GM21381 (cell line): ENCODE results near the gene FKBP15.
A peak's percentile ranks its signal among the peaks of the same experiment; 100 is the strongest.
"Not testable (repeated sequence)": the region's sequence is repeated elsewhere in the genome, so short reads cannot be mapped to it uniquely, and the experiment has no call there.

ENCODE experiments used
- ATAC-seq: cut with Tn5 transposase; IDR thresholded peaks from one replicate; pipeline ENCODE4 v1.9.1; 2021; ENCODE audit warnings: mild to moderate bottlenecking, moderate library complexity; ENCODE audit not compliant: unreplicated experiment

The FKBP15 gene

DNA sequence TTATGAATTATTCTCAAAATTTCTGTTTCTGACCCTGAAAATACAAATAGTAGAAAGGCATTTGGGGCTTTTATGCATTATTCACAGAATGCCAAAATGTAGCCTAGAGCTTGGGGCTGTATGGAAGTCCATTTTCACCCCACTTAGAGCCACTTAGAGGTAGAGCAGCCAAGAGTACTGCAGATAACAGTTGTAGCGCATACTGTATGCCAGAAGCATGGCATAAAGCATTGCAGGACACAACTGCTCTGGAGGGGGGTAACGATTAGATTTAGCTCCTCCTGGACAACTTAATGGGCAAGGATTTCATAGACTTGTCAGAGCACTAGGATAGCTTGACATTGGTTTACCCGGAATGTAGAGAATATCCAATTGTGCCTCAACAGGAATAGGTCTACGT, 15.9 kb upstream of the FKBP15 start:
- ATAC-seq = no peak

DNA sequence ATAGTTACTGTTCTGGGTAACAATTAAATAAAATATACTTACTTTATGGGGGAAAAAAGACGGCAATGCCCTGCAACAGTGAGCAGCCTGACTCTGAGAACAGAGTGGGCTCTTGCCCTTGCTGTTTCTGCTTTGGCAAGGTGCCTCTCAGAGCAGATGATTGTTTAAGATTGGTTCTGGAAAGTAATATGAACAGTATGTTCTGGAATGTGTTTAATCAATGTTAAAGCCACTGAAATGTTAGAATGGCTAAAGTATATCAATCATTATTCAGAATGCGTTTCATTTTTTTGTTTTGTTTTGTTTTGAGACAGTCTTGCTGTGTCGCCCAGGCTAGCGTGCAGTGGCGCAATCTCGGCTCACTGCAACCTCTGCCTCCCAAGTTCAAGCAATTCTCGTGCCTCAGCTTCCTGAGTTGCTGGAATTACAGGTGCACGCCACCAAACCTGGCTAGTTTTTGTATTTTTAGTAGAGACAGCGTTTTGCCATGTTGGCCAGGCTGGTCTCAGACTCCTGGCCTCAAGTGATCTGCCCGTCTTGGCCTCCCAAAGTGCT, 14.7 kb upstream of the FKBP15 start:
- ATAC-seq = not testable (repeated sequence)

DNA sequence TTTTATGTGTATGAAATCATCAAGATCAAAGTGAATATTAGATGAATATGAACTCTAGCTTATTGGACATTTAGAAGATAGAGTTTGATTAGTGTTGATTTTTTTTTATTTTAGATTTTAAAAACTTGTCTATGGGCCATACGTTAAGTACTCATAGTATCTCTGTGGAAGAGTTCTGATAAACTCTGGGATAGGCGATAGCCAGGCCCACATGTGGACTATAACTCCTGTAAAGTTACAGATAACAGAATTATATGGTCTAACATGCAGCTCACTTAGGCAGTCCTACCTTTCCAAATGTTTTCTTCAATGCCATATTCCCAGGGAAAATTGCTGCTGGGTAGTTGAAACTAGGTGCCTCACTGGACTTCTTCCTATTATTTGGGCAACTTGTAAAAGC, 10.6 kb upstream of the FKBP15 start:
- ATAC-seq = no peak

DNA sequence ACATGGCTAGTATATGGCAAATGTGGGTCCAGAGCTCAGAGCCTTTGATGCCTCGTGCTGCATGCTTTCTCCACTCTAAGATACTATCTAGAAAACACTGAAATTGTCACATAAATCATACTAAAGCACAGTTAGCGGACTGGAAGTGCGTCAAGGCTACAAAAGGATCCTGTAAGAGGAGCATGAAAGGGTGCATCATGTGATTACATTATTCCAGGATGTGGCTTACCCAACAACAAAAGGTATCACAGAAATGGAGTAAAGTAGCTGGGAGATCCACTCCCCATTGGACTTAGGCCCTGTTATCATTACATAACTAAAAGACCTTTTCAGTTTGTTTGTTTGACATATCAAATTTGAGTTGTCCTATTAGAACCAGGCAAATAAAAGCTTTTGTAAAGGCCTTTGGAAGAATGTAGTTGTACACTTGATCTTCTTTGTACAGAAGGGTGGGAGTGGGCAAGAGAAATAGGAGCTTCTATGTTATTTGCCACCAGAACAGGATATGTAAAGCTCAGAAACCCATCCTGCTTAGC, 7.1 kb upstream of the FKBP15 start:
- ATAC-seq = no peak

DNA sequence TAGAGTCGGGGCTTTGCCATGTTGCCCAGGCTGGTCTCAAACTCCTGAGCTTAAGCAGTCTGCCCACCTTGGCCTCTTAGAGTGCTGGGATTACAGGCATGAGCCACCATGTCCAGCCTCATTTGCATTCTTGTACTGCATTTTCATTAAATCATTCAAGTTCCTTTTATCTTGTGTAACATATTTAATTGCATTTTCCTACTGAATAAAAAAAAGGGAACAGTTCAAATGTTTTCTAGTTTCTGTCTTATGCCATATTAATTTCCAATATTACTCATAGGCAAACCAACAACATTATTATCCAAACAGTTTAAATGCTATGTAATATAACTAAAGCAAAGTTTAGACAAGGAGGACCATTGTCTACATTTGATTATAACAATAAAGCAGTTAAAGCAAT, 6.4 kb upstream of the FKBP15 start:
- no peak for ATAC-seq

DNA sequence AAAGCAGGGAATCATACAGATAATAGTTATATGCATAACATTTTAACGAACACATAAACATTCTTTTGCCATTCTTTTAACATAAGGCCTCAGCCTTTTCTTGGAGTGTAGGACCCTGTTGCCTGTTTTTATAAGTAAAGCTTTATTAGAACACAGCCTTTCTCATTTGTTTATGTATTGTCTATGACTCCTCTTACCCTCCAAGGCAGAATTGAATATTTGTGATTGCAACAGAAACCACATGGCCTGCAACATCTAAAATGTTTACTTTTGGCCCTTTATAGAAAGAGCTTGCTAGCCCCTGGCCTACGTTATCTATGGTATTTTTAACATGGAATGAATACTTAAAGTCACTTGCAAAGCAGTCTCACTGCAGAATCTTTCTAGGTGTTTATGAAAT, 2.9 kb upstream of the FKBP15 start:
- no peak for ATAC-seq

DNA sequence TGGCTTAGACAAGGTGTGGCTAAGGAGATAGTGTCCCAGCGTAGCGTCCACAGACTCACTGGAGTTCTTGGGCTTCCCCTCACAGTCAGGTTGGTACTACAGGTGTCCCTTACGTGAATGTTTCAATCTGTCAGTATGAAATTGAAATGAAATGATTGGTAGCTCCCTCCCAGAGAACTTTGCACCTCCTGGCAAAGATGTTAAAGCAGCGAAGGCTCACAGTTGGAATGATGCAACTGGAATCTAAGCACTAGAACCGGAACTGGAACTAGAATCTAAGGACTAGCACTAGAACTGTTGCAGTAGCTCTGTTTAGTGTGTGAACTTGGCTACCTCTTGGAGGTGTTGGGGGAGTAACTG, 1.4 kb upstream of the FKBP15 start:
- no peak for ATAC-seq

DNA sequence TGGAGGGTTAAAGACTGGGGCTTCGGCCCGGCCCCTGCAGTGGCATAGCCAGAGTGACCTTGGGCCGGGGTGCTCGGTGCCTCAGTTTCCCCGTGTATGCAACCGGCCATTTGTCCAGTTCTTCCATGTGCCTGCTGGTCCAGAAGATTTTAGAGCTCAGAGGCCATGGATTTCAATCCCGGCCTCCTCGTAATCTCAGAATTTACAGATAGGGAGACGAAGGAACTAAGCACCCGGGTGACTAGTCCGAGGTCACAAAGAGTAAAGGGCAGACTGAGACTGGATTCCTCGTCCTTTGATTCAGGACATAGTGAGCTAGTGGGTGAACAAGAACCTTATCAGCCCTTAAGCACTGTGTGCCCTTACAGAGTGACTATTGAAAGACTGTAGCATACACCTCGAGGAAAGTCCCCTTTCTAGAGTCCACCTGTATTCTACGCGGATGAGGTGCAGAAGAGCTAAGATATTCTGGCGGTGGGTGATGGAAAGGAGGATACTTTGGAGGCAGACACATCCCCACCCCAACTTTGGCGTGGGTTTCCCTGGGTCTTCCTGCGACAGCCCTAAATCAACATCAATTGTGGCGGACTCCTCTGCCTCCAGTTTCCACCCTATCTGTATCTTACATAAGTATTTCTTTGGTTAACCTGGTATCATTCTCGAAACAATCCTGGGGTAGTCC, 864 bp upstream of the FKBP15 start:
- ATAC-seq = no peak

DNA sequence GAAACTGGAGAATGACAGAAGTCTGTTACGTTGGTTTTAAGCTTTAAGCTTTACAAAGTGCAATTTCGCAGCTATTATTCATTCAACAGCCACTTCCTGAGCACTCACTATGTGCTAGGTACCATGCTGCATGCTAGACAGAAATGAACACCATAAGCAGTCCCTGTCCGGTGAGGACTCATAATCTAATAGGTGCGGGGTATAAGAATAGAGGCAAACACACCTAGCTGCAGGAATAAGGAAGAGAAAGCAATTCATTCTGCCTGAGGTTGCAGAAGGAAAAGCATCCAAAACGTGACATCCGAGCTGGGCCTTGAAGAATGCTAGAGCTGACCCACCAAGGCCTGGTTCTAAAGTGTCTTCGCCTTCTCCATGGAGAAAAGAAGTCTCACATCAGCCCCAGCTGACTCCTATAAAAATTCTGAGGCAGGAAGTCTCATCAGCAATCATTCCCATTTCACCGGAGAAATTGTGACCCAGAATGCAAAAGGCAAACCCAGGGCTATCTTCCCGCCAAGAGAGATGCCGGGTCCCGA, 542 bp downstream of the FKBP15 start:
- ATAC-seq = no peak

DNA sequence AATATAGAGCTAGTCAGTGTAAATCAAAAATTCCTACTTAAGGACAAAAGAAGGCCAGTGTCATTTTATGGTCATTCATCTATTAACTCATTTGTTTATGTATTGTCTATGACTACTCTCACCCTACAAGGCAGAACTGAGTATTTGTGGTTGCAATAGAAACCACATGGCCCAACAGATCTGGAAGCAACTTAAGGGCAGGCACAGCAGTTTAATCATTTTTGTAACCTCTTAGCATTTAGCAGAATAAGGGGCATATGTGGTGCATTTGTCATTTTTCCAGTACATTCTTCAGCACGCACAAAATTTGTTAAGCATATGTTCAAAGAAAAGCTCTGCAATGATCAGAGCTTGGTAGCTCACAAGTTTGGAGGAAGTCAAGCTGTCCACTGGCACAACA, 1.1 kb downstream of the FKBP15 start:
- peak; percentile 49 for ATAC-seq

DNA sequence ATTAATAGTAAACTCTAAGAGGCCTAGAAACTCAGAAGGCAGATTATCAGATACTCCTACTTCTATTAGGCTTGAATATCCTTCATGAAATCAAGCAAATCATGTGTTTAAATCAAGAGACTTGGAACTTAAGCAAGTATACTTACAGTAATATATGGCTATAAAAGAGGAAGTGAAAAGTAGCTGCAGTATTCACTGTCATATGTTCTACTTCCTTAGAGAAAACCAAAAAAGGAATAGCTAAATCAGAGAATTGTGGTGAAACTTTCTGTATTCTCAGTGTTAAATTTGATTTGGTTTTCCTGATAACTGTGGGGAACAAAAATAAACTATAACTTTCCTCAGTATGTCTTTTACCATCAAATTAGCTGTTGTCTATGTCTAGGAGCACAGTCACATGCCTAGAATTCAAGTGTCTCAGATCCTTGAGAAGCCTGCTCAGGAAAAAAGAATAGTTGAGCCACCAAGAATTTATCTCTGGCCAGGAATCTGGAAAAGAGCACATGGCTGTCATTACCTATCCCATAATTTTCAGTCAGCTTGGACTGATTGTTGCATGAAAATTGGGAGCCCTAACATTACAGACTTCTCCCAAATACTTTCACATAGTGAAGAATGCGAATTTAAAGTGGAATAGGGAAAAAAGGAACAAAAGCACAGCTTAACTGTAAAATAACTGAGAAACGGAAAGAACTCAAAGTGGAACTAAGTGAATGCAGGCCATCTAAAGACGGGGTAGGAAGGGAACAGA, 1.7 kb downstream of the FKBP15 start:
- peak; percentile 38 for ATAC-seq

DNA sequence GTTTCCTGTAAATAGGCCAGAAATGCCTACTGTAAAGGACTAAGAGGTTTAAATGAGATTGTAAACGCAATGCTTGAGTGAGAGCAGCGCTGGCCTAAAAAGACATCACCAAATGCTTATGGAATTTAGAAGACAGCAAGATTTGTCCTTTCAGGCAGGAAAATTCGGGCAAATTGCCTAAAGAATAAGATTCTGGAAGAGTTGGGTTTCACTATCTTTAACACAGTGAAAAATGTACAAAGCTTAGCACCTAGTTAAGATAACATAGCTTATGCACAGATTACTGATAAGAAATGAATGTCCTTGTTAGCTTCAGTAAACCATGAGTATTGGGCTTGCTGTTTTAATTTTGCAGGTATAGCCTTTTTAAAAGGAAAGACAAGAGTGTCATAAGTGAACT, 4.7 kb downstream of the FKBP15 start:
- ATAC-seq = no peak

DNA sequence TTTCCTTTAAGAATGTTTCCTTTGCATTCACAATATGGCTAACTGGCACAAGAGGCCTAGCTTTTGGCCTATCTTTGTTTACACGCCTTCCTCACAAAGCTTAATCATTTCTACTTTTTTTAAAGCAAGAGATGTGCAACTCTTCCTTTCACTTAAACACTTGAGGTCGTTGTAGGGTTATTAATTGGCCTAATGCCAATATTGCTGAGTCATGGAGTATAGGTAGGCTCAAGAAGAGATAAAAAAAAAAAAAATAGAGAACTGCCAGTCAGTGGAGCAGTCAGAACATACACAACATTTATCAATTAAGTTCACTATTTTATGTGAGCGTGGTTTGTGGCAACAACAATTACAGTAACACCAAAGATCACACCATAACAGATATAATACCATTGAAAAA, 5.9 kb downstream of the FKBP15 start:
- no peak for ATAC-seq

DNA sequence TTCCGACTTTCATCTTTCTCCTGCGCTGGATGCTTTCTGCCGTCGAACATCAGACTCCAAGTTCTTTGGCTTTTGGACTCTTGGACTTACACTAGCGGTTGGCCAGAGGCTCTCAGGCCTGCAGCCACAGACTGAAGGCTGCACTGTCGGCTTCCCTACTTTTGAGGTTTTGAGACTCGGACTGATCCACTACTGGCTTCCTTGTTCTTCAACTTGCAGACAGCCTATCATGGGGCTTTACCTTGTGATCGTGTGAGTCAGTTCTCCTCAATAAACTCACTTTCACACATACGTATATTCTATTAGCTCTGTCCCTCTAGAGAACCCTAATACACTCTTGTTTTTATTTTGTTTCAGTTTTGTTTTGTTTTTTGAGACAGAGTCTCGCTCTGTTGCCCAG, 10.3 kb downstream of the FKBP15 start:
- ATAC-seq = no peak

DNA sequence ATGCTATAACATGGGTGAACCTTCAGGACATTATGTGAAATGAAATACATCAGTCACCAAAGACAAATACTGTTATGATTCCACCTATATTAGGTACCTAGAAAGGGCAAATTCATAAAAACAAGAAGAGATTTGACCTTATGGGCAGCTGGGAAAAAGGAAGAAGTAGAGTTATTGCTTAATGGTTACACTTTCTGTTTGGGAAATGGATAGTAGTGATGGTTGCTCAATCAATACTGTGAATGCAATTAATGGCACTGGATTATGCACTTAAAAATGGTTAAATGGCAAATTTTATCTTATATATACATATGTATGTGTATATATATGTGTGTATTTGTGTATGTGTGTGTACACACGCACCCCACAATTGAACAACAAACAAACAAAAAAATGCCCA, 15.2 kb downstream of the FKBP15 start:
- no peak for ATAC-seq

DNA sequence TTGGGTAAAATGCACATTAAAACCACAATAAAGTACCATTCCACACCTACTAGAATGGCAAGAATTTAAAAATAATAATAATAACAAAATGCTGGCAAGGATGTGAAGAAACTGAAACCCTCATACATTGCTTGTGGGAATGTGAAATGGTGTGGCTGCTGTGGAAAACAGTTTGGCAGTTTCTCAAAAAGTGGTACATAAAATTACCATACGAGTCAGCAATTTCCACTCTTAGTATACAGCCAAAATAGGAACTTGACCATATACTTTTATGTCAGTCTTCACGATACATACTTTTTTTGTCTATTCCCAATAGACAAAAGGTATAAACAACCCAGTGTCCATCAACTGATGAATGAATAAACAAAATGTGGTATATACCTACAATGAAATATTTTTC, 15.6 kb downstream of the FKBP15 start:
- no peak for ATAC-seq

DNA sequence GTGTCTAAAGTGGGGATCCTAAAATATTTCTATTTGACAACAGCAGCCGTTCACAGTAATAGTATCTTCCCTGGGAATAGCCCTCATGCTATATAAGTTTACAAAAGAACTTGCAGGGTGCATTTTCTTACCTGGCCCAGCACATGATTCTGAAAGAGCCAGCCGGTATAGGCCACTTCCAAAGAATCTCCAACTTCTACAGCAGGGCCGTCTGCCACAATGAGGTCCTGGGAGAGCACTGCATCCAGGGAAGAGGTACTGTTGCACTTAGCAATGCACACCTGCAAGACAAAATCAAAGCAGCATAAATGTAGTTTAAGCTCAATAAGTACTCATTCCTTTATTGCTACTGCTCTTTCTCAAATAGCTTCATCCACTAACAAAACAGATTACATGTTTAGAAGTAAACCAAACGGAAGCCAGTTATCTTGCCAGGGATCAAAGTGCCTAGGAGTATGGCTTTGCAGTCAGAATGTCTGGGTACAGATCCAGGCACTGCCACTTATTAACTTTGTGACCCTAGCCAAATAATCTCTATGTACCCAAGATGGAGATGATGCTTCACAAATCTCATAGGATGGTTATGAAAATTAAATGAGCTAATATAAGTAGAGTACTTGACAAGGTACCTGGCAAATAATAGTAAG, 21.3 kb downstream of the FKBP15 start:
- no peak for ATAC-seq

DNA sequence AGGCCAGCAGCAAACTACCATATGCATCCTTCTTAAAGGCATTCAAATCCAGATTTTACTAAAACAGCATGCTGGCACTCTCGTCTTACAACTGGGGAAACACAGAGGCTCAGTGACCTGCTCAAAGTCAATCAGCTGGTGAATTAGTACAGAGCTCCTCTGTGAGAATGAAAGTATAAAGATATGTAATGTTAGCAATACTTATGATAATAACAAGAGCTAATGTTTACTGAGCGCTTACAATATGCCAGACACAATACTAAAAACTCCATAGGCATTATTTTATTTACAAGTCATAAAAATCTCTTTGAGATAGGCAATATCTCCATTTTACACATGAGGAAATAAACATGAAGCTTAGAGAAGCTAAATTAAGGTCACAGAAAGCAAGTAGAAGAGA, 28.6 kb downstream of the FKBP15 start:
- ATAC-seq = no peak

DNA sequence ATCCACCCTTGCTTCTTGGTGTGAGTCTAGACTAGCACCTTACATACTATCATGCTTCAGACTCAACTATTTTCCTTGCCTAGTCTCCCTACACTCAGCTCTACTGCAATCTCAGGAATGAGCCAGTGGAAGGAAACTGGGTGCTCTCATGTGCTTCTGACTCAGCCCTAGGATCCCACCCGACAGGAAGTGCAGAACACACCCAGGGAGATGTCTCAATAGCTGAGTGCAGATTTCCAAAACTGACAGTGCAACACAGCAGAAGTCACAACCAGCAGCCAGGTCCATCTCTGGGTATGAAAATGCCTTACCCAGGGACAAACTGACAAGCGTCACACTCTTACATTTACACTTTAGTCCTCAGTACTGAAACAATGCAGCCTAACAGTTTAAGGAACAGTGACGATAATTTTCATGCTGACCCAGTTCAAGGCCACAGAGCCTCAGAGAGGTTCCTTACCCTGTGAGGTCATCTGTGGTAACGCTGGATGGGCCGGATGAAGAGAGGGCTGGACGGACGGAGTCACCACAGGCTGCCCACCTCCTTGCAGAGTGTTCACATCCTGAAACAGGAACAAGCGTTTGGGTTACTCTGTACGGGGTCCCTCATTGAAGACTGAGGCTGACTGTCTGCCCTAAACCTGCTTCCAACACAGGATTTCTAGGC, 33.0 kb downstream of the FKBP15 start:
- no peak for ATAC-seq

DNA sequence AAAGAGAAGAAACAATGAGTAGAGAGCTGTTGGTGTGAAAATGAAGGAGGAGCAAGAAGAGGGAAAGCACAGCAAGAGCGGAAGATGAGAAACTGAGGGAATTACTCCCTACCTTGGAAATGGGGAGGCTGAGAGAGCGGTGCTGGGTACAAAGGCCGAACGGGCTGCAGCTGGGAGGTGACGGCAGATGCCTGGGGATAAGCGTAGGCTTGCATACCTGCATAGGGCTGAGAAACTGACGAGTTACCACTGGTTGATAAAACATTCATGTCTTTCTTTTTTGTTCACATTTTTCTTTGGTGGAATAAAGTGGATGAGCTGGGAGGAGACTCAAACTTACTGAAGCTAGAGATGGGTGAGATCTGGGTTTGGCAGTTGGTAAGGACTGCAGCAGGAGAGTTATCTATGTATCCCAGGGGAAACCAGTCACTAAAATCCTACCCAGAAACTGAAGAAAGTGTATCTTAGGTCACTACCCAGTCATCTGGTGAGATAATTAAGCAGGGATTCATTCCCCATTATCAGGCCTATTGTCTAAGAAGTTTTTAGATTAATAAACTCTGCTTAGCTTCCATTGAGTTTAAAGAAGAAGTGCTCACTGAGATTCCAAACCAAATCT, 34.8 kb downstream of the FKBP15 start:
- ATAC-seq = no peak

DNA sequence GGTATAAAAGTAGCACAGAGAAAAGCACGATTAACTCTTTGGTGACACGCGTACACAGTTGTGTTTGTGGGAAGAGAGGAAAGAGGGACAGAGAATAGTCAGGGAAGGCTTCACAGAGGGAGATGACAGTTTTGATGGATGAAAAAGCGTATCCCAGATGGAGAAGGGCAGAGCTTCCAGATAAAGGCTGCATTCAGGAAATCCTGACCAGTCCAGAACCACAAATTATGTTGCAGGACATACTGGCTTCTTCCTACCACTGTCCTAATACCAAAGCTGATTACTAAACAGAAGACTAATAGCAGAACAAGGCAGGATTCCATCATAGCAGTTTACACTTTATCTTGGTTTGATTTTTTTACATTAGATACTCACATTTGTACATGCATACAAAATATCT, 35.8 kb downstream of the FKBP15 start:
- no peak for ATAC-seq
